Mesothelial cell of epicardium (in vitro differentiated cells): Measurements from ENCODE around the gene PUM1. TPM values are rescaled to one million over a fixed set of nuclear protein-coding genes. Genes with fewer than 3 reads are reported as not detected.

ENCODE experiments used
- DNase-seq, 2 experiments: peaks; one replicate each; pipeline ENCODE4 v3.0.0; 2021; ENCODE audit warnings: low spot score in 2 of 2; ENCODE audit not compliant: unreplicated experiment in 2 of 2
- H3K27ac Mint-ChIP-seq: 2 replicates; pipeline ENCODE4 v1.8.0; 2021; ENCODE audit warnings: mixed read lengths
- H3K27me3 Mint-ChIP-seq: 2 replicates; pipeline ENCODE4 v1.8.0; 2021; ENCODE audit warnings: low read depth, mixed read lengths
- H3K36me3 Mint-ChIP-seq: 2 replicates; pipeline ENCODE4 v1.8.0; 2021; ENCODE audit warnings: mixed read lengths
- H3K4me1 Mint-ChIP-seq: 2 replicates; pipeline ENCODE4 v1.8.0; 2021; ENCODE audit warnings: mixed read lengths
- H3K4me3 Mint-ChIP-seq: 2 replicates; pipeline ENCODE4 v1.8.0; 2021; ENCODE audit warnings: mild to moderate bottlenecking, moderate library complexity, mixed read lengths
- H3K9me3 Mint-ChIP-seq: 2 replicates; pipeline ENCODE4 v1.8.0; 2021; ENCODE audit warnings: mixed read lengths
- CTCF ChIP-seq: fragments of 200-600 bp; sonication (generic); IDR thresholded peaks from one replicate; pipeline ENCODE4 v1.5.0; 2021; ENCODE audit warnings: antibody characterized with exemption; ENCODE audit not compliant: unreplicated experiment
- total RNA-seq: library from RNA; stranded (reverse); gene quantifications from 3 replicates; pipeline ENCODE4 v1.2.1, GENCODE V29; 2021

PUM1 gene
- total RNA-seq, 1 donor from 2014 or later, result 250 TPM

- DNase-seq, result no peak
- H3K36me3 Mint-ChIP-seq, result peaks cover 31% of the 10 kb centered on the region
- no peak overlapping the region for H3K27ac Mint-ChIP-seq
- no peaks in the 10 kb centered on the region for H3K9me3 Mint-ChIP-seq
- no peak for TF ChIP-seq CTCF
- H3K27me3 Mint-ChIP-seq, result no peaks in the 10 kb centered on the region
- H3K4me3 Mint-ChIP-seq, result no peak overlapping the region
- peaks cover 29% of the 10 kb centered on the region for H3K4me1 Mint-ChIP-seq
These were observed 69.4 kb downstream of the PUM1 start for GRCh38 chr1:30995990-30996612.

GRCh38 chr1:30991862-30992606 lies 73.5 kb downstream of the PUM1 start:
- no peak overlapping the region for H3K4me3 Mint-ChIP-seq
- peaks cover 45% of the 10 kb centered on the region for H3K4me1 Mint-ChIP-seq
- no peak for TF ChIP-seq CTCF
- no peaks in the 10 kb centered on the region for H3K9me3 Mint-ChIP-seq
- H3K27ac Mint-ChIP-seq, result peak overlapping the region; percentile 82
- peaks cover 20% of the 10 kb centered on the region for H3K36me3 Mint-ChIP-seq
- no peaks in the 10 kb centered on the region for H3K27me3 Mint-ChIP-seq
- no peak for DNase-seq

- no peak for DNase-seq
- TF ChIP-seq CTCF, result no peak
- no peak overlapping the region for H3K4me3 Mint-ChIP-seq
- H3K27ac Mint-ChIP-seq, result peak overlapping the region; percentile 82
- H3K4me1 Mint-ChIP-seq, result peaks cover 53% of the 10 kb centered on the region
- peaks cover 18% of the 10 kb centered on the region for H3K36me3 Mint-ChIP-seq
- H3K9me3 Mint-ChIP-seq, result no peaks in the 10 kb centered on the region
- no peaks in the 10 kb centered on the region for H3K27me3 Mint-ChIP-seq
These were observed 74.9 kb downstream of the PUM1 start for GRCh38 chr1:30990591-30990990.

GRCh38 chr1:30988045-30988444 lies 77.5 kb downstream of the PUM1 start:
- no peak for TF ChIP-seq CTCF
- Mint-ChIP-seq H3K36me3 (peaks cover 12% of the 10 kb centered on the region), H3K27me3 (no peaks in the 10 kb centered on the region), H3K4me3 (no peak overlapping the region), H3K9me3 (no peaks in the 10 kb centered on the region), H3K4me1 (peaks cover 73% of the 10 kb centered on the region), H3K27ac (peak overlapping the region; percentile 59)
- no peak for DNase-seq

- H3K4me3 Mint-ChIP-seq, result no peak overlapping the region
These were observed 78.8 kb downstream of the PUM1 start for GRCh38 chr1:30986755-30987154.

More at GRCh38 chr1:30986755-30987154, 78.8 kb downstream of the PUM1 start:
- TF ChIP-seq CTCF, result no peak
- no peak for DNase-seq
- no peaks in the 10 kb centered on the region for H3K9me3 Mint-ChIP-seq
- no peaks in the 10 kb centered on the region for H3K27me3 Mint-ChIP-seq
- H3K27ac Mint-ChIP-seq, result peak overlapping the region; percentile 78
- H3K36me3 Mint-ChIP-seq, result peaks cover 9% of the 10 kb centered on the region
- H3K4me1 Mint-ChIP-seq, result peaks cover 74% of the 10 kb centered on the region
